Fibroblast of pulmonary artery (primary cell): ENCODE measurements around the gene TRIM45.

Experiments used
- DNase-seq: peaks from one replicate; pipeline ENCODE4 v3.0.0-alpha.2; 2010; ENCODE audit warnings: low read depth
- H3K4me3 ChIP-seq: replicated peaks from 2 replicates; pipeline ENCODE4 v1.5.1; 2011; ENCODE audit warnings: low read depth, mild to moderate bottlenecking, control low read depth, low read length, moderate library complexity
- CTCF ChIP-seq: IDR thresholded peaks from 2 replicates; pipeline ENCODE4 v1.5.1; 2011; ENCODE audit warnings: mild to moderate bottlenecking, control low read depth, low read length, inconsistent platforms; ENCODE audit errors: missing control alignments

TRIM45 gene, protein sequence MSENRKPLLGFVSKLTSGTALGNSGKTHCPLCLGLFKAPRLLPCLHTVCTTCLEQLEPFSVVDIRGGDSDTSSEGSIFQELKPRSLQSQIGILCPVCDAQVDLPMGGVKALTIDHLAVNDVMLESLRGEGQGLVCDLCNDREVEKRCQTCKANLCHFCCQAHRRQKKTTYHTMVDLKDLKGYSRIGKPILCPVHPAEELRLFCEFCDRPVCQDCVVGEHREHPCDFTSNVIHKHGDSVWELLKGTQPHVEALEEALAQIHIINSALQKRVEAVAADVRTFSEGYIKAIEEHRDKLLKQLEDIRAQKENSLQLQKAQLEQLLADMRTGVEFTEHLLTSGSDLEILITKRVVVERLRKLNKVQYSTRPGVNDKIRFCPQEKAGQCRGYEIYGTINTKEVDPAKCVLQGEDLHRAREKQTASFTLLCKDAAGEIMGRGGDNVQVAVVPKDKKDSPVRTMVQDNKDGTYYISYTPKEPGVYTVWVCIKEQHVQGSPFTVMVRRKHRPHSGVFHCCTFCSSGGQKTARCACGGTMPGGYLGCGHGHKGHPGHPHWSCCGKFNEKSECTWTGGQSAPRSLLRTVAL

GRCh38 chr1:117121589-117122329 is at the start of gene TRIM45:
Gene TRIM45, minus strand, starts transcription at chr1:117121749. Its CDS starts 548 bp downstream, at chr1:117121201.
- H3K4me3 ChIP-seq: peak within 1 kb of the TSS; percentile 90
- peak; percentile 97 for DNase-seq
- peak; percentile 79 for TF ChIP-seq CTCF

- H3K4me3 ChIP-seq: no peak overlapping the region
- TF ChIP-seq CTCF: no peak
- no peak for DNase-seq
Observed at GRCh38 chr1:117169871-117170596, 48.5 kb upstream of the TRIM45 start.

GRCh38 chr1:117167402-117167801 is 45.9 kb upstream of the TRIM45 start:
- TF ChIP-seq CTCF: no peak
- no peak for DNase-seq
- H3K4me3 ChIP-seq: no peak overlapping the region

DNA sequence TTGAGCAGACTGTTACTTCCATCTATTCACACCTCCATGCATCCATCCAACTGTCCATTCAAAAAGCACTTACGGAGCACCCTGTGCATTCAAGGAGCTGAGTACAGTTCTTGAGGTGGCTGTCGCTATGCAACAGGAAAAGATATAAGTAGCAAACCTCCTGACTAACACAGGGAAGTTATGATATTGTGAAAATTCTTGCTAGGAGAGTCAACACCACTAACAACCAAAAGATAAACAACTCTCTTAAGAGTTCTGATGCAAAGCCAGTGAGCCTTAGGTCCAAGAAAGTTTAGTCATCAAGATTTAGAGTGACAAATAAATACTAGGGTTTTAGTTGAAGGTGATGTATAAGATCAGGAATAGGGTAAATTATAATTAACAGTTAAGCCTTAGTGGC is 44.5 kb upstream of the TRIM45 start:
- TF ChIP-seq CTCF: no peak
- DNase-seq: peak; percentile 42
- no peak overlapping the region for H3K4me3 ChIP-seq

GRCh38 chr1:117164209-117164608 is 42.7 kb upstream of the TRIM45 start:
- no peak for TF ChIP-seq CTCF
- no peak for DNase-seq
- H3K4me3 ChIP-seq: no peak overlapping the region

DNA sequence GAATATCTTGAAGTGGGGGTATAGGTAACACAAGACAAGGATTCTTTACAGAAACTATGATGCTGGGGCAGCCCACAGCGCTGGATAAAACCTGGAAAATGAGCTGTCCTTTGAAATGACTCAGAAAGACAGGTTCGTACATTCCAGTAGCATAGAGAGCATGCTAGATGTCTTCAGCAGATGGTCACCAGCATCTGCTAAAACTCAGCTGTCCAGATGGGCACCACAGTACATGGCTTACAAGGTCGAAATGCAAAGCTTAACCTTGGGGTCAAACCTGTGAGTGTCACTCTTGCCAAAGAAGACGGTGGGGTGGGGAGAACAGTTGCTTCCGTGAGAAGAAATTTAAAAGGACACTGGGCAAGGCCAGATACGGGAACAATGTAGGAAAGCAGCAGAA is 41.3 kb upstream of the TRIM45 start:
- TF ChIP-seq CTCF: no peak
- H3K4me3 ChIP-seq: no peak overlapping the region
- no peak for DNase-seq
